ENCODE measurements around the gene CHCHD10. TPM values are rescaled to one million over a fixed set of nuclear protein-coding genes. Genes with fewer than 3 reads are reported as not detected.

CHCHD10 gene
- total and polyA plus RNA-seq, 2 of the 4 experiments (the other 2 are of a cell fraction): 2.2 to 11.2 TPM

DNA sequence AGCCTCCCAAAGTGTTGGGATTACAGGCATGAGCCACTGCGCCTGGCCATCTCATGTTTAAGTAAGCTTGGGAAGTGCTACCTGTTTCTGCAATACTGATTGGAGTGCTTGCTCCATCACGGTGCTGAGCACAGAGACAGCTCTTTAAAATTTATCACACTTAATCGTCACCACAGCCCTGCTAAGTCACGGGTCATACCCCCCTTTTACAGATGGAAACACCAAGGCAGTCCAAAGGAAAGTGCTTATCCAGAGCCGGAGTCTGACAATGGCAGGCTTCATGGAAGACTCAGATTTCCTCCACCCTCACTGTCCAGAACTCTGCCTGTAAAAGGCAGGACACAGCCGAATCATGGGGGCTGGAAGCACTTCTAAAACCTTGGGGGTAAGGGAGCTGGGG is 7.7 kb downstream of the CHCHD10 start:
- Histone ChIP-seq H3K27ac (ENCODE audit: insufficient read depth, low read length) (no peak overlapping the region), H2AFZ (replicated peaks; ENCODE audit: low read length, poor library complexity) (no peak overlapping the region), H4K20me1 (ENCODE audit: insufficient read depth, low read length) (no peaks in the 10 kb centered on the region), H2BK5ac (ENCODE audit: low read depth, low read length, poor library complexity, severe bottlenecking) (no peak overlapping the region), H2BK20ac (ENCODE audit: low read depth, low read length) (no peak overlapping the region), H3K4me2 (ENCODE audit: low read depth, low read length) (no peak overlapping the region), H3K18ac (ENCODE audit: low read depth, low read length) (no peak overlapping the region), H3K4ac (ENCODE audit: low read depth, low read length) (no peak overlapping the region), H2AK9ac (replicated peaks; ENCODE audit: low read depth, low read length, poor library complexity) (no peak overlapping the region), H3K9me3 (ENCODE audit: control insufficient read depth, insufficient read depth, low read length) (no peaks in the 10 kb centered on the region), H3K79me1 (ENCODE audit: low read depth in 1 of 2, low read length in 2 of 2) (no peaks in the 10 kb centered on the region), H3K27me3 (ENCODE audit: control insufficient read depth, insufficient read depth, low read length) (0 out of 2 replicates have a peak, but pooled peaks cover 1% of the 10 kb centered on the region), H4K91ac (ENCODE audit: insufficient read depth, low read depth, low read length) (no peak overlapping the region), H2AK5ac (ENCODE audit: low read depth, low read length) (no peak overlapping the region), H3K56ac (ENCODE audit: extremely low read depth, insufficient read depth, low read length) (no peak overlapping the region), H4K8ac (ENCODE audit: low read depth in 2 of 2, low read length in 2 of 2) (no peak overlapping the region), H3K14ac (replicated peaks; ENCODE audit: low read depth, low read length) (no peak overlapping the region), H4K5ac (ENCODE audit: low read depth, low read length) (no peak overlapping the region), H3K9me1 (ENCODE audit: insufficient read depth, low read length) (0 out of 2 replicates have a peak, but pooled peaks cover 7% of the 10 kb centered on the region), H2BK120ac (ENCODE audit: low read depth, low read length) (no peak overlapping the region), H3K23ac (ENCODE audit: low read depth, low read length) (no peak overlapping the region), H3K4me1 (ENCODE audit: control insufficient read depth, insufficient read depth, low read length) (peaks cover 8% of the 10 kb centered on the region), H2BK15ac (ENCODE audit: low read depth, low read length) (no peak overlapping the region), H3K36me3 (ENCODE audit: control insufficient read depth, insufficient read depth, low read length) (no peaks in the 10 kb centered on the region), H3K9ac (ENCODE audit: low read depth, low read length) (no peak overlapping the region), H3K4me3 (ENCODE audit: insufficient read depth, low read depth, low read length) (no peak overlapping the region)
- no TSS peak for BruUV-seq (replicated peaks)
- intact Hi-C loops (cut with micrococcal nuclease): no loop called here
- dilution Hi-C loops (cut with HindIII; ENCODE audit: low sequenced_read_pairs, unreplicated experiment): no loop called here
- CTCF ChIA-PET: no interaction called here
- no peak for ATAC-seq (ENCODE audit: low read depth)
- no CpG with 5 or more reads among the region's 6 CpGs for WGBS, 2 experiments (ENCODE audit: extremely low coverage in 2 of 2, insufficient read length in 1 of 2)
- TF ChIP-seq, protein P1, sequence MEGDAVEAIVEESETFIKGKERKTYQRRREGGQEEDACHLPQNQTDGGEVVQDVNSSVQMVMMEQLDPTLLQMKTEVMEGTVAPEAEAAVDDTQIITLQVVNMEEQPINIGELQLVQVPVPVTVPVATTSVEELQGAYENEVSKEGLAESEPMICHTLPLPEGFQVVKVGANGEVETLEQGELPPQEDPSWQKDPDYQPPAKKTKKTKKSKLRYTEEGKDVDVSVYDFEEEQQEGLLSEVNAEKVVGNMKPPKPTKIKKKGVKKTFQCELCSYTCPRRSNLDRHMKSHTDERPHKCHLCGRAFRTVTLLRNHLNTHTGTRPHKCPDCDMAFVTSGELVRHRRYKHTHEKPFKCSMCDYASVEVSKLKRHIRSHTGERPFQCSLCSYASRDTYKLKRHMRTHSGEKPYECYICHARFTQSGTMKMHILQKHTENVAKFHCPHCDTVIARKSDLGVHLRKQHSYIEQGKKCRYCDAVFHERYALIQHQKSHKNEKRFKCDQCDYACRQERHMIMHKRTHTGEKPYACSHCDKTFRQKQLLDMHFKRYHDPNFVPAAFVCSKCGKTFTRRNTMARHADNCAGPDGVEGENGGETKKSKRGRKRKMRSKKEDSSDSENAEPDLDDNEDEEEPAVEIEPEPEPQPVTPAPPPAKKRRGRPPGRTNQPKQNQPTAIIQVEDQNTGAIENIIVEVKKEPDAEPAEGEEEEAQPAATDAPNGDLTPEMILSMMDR (conservative IDR thresholded peaks at IDR 0.05; ENCODE audit: low read depth, low read length): no peak
- in situ Hi-C loops (cut with MboI; ENCODE audit: low sequenced_read_pairs): no loop called here
- DNase-seq: no peak
- POLR2A ChIA-PET (ENCODE audit: unreplicated experiment): no interaction called here

All from IMR-90 (cell line).